HEK293 (cell line): ENCODE data around the gene PLOD2.

ENCODE experiments used
- CTCF ChIA-PET: fragments of 350-600 bp; formaldehyde crosslinking; extraction: SDS; loops from one replicate; lab custom pipeline; 2021; ENCODE audit warnings: antibody characterized with exemption; lab: Yijun Ruan, JAX
- POLR2A ChIA-PET: fragments of 300-600 bp; formaldehyde crosslinking; extraction: SDS; loops from one replicate; lab custom pipeline; 2020; ENCODE audit warnings: antibody characterized with exemption, inconsistent platforms; lab: Yijun Ruan, JAX
- H3K27ac ChIP-seq: fragments of 200-500 bp; sonication (Bioruptor generic); 2 replicates; pipeline ENCODE4 v1.5.1; 2014; ENCODE audit warnings: low read depth, low read length, control low read depth, inconsistent platforms; ENCODE audit errors: extremely low read depth
- H3K36me3 ChIP-seq, 2 experiments: fragments of 200-500 bp in 1 of 2; sonication (Bioruptor generic) in 1 of 2; 1 replicate in 1 of 2; 2 replicates in 1 of 2; pipeline ENCODE4 v1.5.1; 2014 to 2017; ENCODE audit warnings: inconsistent platforms in 2 of 2, low read length in 2 of 2; ENCODE audit not compliant: control insufficient read depth in 2 of 2, insufficient read depth in 1 of 2
- H3K4me1 ChIP-seq: fragments of 200-500 bp; sonication (Bioruptor generic); 2 replicates; pipeline ENCODE4 v1.5.1; 2014; ENCODE audit warnings: mild to moderate bottlenecking, low read length, inconsistent platforms; ENCODE audit not compliant: control insufficient read depth, insufficient read depth
- H3K4me3 ChIP-seq: 2 replicates; pipeline ENCODE4 v1.5.1; 2011; ENCODE audit warnings: low read depth, mild to moderate bottlenecking, control low read depth, low read length, moderate library complexity
- H3K9me3 ChIP-seq: fragments of 200-500 bp; sonication (Bioruptor generic); 2 replicates; pipeline ENCODE4 v1.5.1; 2014; ENCODE audit warnings: low read depth, low read length, inconsistent platforms; ENCODE audit not compliant: control insufficient read depth, insufficient read depth
- KLF1 ChIP-seq: fragments of 450-650 bp; formaldehyde crosslinking; IDR thresholded peaks from 2 replicates; pipeline ENCODE4 v1.5.1; 2016; ENCODE audit warnings: missing biosample characterization, missing genetic modification characterization
- ZBTB17 ChIP-seq: fragments of 450-650 bp; formaldehyde crosslinking; IDR thresholded peaks from 2 replicates; pipeline ENCODE4 v1.5.1; 2016; ENCODE audit warnings: missing biosample characterization, missing genetic modification characterization
- ZBTB21 ChIP-seq: fragments of 450-650 bp; formaldehyde crosslinking; IDR thresholded peaks from 2 replicates; pipeline ENCODE4 v1.5.1; 2017; ENCODE audit warnings: missing biosample characterization, missing genetic modification characterization
- ZFP3 ChIP-seq: fragments of 450-650 bp; formaldehyde crosslinking; IDR thresholded peaks from 2 replicates; pipeline ENCODE4 v1.5.1; 2016; ENCODE audit warnings: low read depth, missing biosample characterization, missing genetic modification characterization
- ZFP41 ChIP-seq: fragments of 450-650 bp; formaldehyde crosslinking; IDR thresholded peaks from 2 replicates; pipeline ENCODE4 v1.5.1; 2016; ENCODE audit warnings: missing biosample characterization, missing genetic modification characterization, borderline replicate concordance
- ZNF23 ChIP-seq: fragments of 450-650 bp; formaldehyde crosslinking; IDR thresholded peaks from 2 replicates; pipeline ENCODE4 v1.5.1; 2016; ENCODE audit warnings: missing biosample characterization, missing genetic modification characterization, borderline replicate concordance
- ZNF416 ChIP-seq: fragments of 450-650 bp; formaldehyde crosslinking; IDR thresholded peaks from 2 replicates; pipeline ENCODE4 v1.5.1; 2016; ENCODE audit warnings: missing biosample characterization, missing genetic modification characterization
- ZNF560 ChIP-seq: fragments of 450-650 bp; formaldehyde crosslinking; IDR thresholded peaks from 2 replicates; pipeline ENCODE4 v1.5.1; 2017; ENCODE audit warnings: missing biosample characterization, missing genetic modification characterization, borderline replicate concordance
- ZNF561 ChIP-seq: fragments of 450-650 bp; IDR thresholded peaks from 2 replicates; pipeline ENCODE4 v1.5.1; 2018; ENCODE audit warnings: missing biosample characterization, missing genetic modification characterization, borderline replicate concordance
- ZNF600 ChIP-seq: fragments of 450-650 bp; formaldehyde crosslinking; IDR thresholded peaks from 2 replicates; pipeline ENCODE4 v1.5.1; 2016; ENCODE audit warnings: missing biosample characterization, missing genetic modification characterization
- ZNF610 ChIP-seq: fragments of 450-650 bp; formaldehyde crosslinking; IDR thresholded peaks from 2 replicates; pipeline ENCODE4 v1.5.1; 2016; ENCODE audit warnings: missing biosample characterization, missing genetic modification characterization, borderline replicate concordance
- ZNF626 ChIP-seq: fragments of 450-650 bp; sonication (Bioruptor Pico); formaldehyde crosslinking; IDR thresholded peaks from 2 replicates; pipeline ENCODE4 v1.5.1; 2018; ENCODE audit warnings: missing biosample characterization, missing genetic modification characterization, inconsistent platforms
- ZNF654 ChIP-seq: fragments of 450-650 bp; formaldehyde crosslinking; IDR thresholded peaks from 2 replicates; pipeline ENCODE4 v1.5.1; 2016; ENCODE audit warnings: low read depth, missing biosample characterization, missing genetic modification characterization
- ZNF658 ChIP-seq: fragments of 450-650 bp; formaldehyde crosslinking; IDR thresholded peaks from 2 replicates; pipeline ENCODE4; 2016; ENCODE audit warnings: missing biosample characterization, missing genetic modification characterization
- ZNF747 ChIP-seq: fragments of 450-650 bp; formaldehyde crosslinking; IDR thresholded peaks from 2 replicates; pipeline ENCODE4 v1.5.1; 2016; ENCODE audit warnings: missing biosample characterization, missing genetic modification characterization
- ZSCAN23 ChIP-seq: fragments of 450-650 bp; formaldehyde crosslinking; IDR thresholded peaks from 2 replicates; pipeline ENCODE4 v1.5.1; 2016; ENCODE audit warnings: missing biosample characterization, missing genetic modification characterization
- TF ChIP-seq, protein P1 (sequence below): fragments of 450-650 bp; formaldehyde crosslinking; IDR thresholded peaks from 2 replicates; pipeline ENCODE4 v1.5.1; 2016; ENCODE audit warnings: missing biosample characterization, missing genetic modification characterization
- TF ChIP-seq, protein P2 (sequence below): fragments of 450-650 bp; formaldehyde crosslinking; IDR thresholded peaks from 2 replicates; pipeline ENCODE4 v1.5.1; 2016; ENCODE audit warnings: missing biosample characterization, missing genetic modification characterization, low read depth
- TF ChIP-seq, protein P3 (sequence below): fragments of 450-650 bp; formaldehyde crosslinking; IDR thresholded peaks from 2 replicates; pipeline ENCODE4 v1.5.0; 2017; ENCODE audit warnings: missing biosample characterization, missing genetic modification characterization, borderline replicate concordance
- TF ChIP-seq, protein P4 (sequence below): fragments of 450-650 bp; formaldehyde crosslinking; IDR thresholded peaks from 2 replicates; pipeline ENCODE4 v1.5.1; 2016; ENCODE audit warnings: missing biosample characterization, missing genetic modification characterization

The PLOD2 gene

DNA sequence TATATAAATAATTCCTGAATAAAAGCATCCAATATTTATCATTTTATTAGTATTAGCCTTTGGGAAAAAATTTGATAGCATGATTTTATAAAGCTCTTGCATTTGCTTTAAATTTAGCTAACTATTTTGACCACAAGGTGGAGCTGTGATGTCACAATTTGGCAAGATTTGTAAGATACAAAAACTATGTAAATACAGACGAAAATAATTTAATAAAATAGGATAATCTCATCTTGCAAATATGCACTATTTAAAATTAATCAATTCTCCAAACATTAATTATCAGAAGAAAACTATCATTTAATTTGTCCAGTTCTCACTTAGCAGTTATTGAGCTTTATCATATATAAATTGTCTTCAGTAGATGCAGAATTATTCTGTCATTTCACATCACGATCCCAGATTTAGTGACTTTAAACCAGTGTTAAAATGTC, 95.4 kb downstream of the PLOD2 start:
- no peaks in the 10 kb centered on the region for H3K4me1 ChIP-seq
- no peaks in the 10 kb centered on the region for H3K9me3 ChIP-seq
- no peak overlapping the region for H3K4me3 ChIP-seq
- ChIA-PET POLR2A (interaction anchor here (1.4 kb wide), 1 partner anchor 96 kb away, joined by 3 read pairs; the partner anchor contains the start of gene PLOD2), CTCF (interaction anchor here (0.6 to 6.7 kb wide), 16 partner anchors 10 to 512 kb away, joined by 3 to 86 read pairs (median 4); partner anchors contain the start of gene PLOD2)
- TF ChIP-seq ZNF610 (tag by site-specific recombination): no peak
- peak; percentile 53 for TF ChIP-seq ZNF654
- no peak for TF ChIP-seq ZNF600 (tag by site-specific recombination)
- no peak for TF ChIP-seq ZNF23 (tag by site-specific recombination)
- H3K36me3 ChIP-seq: peaks cover 4 to 15% of the 10 kb centered on the region in 2 experiments; a peak in 2 of 3 replicates
- H3K27ac ChIP-seq: no peak overlapping the region

DNA sequence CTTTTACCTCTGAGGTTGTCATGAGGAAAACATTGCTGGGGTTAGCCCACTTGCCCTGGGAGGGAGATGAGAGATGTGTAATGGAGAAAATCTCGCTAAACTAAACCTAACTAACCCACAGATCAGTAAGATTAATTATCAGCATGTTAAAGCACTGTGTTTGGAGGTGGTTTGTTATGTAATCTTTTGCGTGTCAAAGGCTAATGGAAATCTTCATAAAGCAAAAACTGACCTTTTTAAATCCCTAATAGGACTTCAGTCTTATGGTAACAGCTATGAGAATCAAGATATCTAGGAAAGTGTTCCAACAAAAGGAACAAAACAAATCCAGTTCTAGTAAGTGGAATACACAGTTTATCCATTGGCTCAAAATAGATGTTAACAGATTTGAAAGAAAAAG, 102.7 kb downstream of the PLOD2 start:
- no peak overlapping the region for H3K4me3 ChIP-seq
- TF ChIP-seq ZNF626 (tag by site-specific recombination) (no peak), ZNF560 (tag by site-specific recombination) (no peak), ZFP41 (tag by site-specific recombination) (no peak), ZNF416 (tag by site-specific recombination) (no peak), ZNF747 (no peak)
- no peaks in the 10 kb centered on the region for H3K36me3 ChIP-seq
- H3K4me1 ChIP-seq: no peaks in the 10 kb centered on the region
- ChIA-PET POLR2A (no interaction called here), CTCF (interaction anchor here (0.7 kb wide), 1 partner anchor 130 kb away, joined by 4 read pairs; no protein-coding TSS in a partner anchor)
- H3K9me3 ChIP-seq: no peaks in the 10 kb centered on the region
- no peak overlapping the region for H3K27ac ChIP-seq

DNA sequence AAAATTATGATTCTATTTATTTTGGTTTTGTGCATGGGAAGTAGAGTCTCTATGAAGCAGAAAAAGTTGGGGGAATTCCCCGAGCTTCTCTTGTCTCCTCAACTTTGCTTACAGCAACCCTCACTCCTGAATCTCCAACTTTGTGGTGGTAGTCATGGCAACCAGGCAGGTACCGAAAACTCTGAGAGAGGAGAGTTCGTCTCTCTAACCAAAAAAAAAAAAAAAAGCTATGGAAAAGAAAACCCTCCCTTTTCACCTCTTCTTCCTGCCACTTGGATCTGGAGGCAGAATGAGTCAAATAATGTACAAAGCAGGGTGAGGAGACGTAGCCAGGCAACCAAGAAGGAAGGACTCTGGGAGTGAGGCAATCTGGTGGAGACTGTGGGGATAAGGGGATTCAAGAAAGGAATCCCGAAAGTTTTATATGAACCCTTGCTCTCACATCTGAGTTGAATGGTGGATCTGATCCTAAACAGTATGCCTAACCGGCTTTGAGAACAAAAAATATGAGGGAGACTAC, 108.1 kb downstream of the PLOD2 start:
- Histone ChIP-seq H3K27ac (no peak overlapping the region), H3K4me1 (no peaks in the 10 kb centered on the region)
- CTCF ChIA-PET: interaction anchor here (0.7 kb wide), 1 partner anchor 133 kb away, joined by 3 read pairs; no protein-coding TSS in a partner anchor
- TF ChIP-seq, protein P1, sequence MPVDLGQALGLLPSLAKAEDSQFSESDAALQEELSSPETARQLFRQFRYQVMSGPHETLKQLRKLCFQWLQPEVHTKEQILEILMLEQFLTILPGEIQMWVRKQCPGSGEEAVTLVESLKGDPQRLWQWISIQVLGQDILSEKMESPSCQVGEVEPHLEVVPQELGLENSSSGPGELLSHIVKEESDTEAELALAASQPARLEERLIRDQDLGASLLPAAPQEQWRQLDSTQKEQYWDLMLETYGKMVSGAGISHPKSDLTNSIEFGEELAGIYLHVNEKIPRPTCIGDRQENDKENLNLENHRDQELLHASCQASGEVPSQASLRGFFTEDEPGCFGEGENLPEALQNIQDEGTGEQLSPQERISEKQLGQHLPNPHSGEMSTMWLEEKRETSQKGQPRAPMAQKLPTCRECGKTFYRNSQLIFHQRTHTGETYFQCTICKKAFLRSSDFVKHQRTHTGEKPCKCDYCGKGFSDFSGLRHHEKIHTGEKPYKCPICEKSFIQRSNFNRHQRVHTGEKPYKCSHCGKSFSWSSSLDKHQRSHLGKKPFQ (tag by site-specific recombination): no peak
- TF ChIP-seq, protein P2, sequence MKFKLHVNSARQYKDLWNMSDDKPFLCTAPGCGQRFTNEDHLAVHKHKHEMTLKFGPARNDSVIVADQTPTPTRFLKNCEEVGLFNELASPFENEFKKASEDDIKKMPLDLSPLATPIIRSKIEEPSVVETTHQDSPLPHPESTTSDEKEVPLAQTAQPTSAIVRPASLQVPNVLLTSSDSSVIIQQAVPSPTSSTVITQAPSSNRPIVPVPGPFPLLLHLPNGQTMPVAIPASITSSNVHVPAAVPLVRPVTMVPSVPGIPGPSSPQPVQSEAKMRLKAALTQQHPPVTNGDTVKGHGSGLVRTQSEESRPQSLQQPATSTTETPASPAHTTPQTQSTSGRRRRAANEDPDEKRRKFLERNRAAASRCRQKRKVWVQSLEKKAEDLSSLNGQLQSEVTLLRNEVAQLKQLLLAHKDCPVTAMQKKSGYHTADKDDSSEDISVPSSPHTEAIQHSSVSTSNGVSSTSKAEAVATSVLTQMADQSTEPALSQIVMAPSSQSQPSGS (tag by site-specific recombination): no peak
- TF ChIP-seq ZNF561 (tag by site-specific recombination) (no peak), ZBTB17 (tag by site-specific recombination) (no peak), ZSCAN23 (no peak), ZNF658 (no peak), ZFP3 (tag by site-specific recombination) (no peak), ZBTB21 (tag by site-specific recombination) (no peak), KLF1 (tag by site-specific recombination) (no peak)
- TF ChIP-seq, protein P3, sequence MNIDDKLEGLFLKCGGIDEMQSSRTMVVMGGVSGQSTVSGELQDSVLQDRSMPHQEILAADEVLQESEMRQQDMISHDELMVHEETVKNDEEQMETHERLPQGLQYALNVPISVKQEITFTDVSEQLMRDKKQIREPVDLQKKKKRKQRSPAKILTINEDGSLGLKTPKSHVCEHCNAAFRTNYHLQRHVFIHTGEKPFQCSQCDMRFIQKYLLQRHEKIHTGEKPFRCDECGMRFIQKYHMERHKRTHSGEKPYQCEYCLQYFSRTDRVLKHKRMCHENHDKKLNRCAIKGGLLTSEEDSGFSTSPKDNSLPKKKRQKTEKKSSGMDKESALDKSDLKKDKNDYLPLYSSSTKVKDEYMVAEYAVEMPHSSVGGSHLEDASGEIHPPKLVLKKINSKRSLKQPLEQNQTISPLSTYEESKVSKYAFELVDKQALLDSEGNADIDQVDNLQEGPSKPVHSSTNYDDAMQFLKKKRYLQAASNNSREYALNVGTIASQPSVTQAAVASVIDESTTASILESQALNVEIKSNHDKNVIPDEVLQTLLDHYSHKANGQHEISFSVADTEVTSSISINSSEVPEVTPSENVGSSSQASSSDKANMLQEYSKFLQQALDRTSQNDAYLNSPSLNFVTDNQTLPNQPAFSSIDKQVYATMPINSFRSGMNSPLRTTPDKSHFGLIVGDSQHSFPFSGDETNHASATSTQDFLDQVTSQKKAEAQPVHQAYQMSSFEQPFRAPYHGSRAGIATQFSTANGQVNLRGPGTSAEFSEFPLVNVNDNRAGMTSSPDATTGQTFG (tag by site-specific recombination): no peak
- TF ChIP-seq, protein P4, sequence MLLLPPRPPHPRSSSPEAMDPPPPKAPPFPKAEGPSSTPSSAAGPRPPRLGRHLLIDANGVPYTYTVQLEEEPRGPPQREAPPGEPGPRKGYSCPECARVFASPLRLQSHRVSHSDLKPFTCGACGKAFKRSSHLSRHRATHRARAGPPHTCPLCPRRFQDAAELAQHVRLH (tag by site-specific recombination): no peak
- TF ChIP-seq, all 188 proteins: peak for 0
- POLR2A ChIA-PET: no interaction called here
- Histone ChIP-seq H3K36me3 (no peaks in the 10 kb centered on the region), H3K9me3 (no peaks in the 10 kb centered on the region), H3K4me3 (no peak overlapping the region)
